ENCODE data around the gene CREB5.

Gene CREB5

GRCh38 chr7:28641752-28642545 lies 229.6 kb downstream of the CREB5 start:
- no peak for DNase-seq (ENCODE audit: low read depth, low spot score)

DNA sequence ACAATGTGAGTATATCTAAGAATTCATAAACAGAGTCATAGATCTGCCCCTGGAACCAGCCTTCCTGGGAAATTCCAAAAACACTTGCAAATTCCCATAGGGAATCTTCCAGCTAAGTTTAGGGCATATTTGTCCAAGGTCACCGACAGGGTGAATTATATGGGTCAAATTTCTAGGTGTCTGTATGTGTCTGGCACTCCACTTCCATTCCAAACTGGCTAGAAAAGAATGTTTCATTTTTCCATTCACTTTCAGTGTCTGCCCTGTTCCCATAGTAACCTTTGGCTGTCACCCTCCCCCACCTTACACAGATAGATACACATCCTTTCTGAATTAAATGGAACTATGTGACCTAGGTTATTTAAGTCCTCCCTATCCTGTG lies 230.9 kb downstream of the CREB5 start:
- no peak for DNase-seq (ENCODE audit: low read depth, low spot score)

- no peak for DNase-seq (ENCODE audit: low read depth, low spot score)
Observed at GRCh38 chr7:28643584-28644340, 231.4 kb downstream of the CREB5 start.

DNA sequence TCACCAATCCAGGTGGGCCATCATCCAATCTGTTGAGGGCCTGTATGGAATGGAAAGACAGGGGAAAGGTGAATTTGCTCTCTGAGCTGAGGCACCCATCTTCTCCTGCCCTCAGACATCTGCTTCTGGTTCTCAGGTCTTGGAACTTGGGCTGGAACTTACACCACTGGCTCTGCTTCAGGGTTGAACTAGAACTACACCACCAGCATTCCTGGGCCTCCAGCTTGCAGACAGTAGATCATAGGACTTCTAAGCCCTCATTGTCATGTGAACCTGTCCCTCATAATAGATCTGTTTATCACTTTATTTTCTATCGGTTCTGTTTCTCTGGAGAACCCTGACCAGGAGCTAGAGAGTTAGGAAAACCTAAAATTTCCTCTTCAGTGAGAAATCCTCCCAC lies 233.5 kb downstream of the CREB5 start:
- no peak for DNase-seq (ENCODE audit: low read depth, low spot score)

- DNase-seq (ENCODE audit: low read depth, low spot score): no peak
Observed at GRCh38 chr7:28646376-28647075, 234.2 kb downstream of the CREB5 start.

DNA sequence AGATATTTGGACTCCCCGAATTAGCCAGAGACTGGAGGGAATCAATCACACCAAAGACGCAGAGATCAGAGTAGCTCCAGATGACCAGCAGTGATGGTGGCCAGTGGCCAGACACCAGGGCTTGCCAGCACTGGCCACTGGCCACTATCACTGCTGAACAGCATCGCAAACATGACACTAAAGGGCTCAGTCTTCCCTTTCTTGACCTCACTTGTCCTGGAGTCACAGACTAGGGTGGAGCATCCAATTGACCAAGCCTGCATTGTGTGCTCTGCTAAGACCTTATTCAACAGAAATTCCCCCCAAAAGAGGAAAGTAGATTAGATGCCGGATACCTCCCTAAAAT lies 234.7 kb downstream of the CREB5 start:
- DNase-seq (ENCODE audit: low read depth, low spot score): no peak

DNA sequence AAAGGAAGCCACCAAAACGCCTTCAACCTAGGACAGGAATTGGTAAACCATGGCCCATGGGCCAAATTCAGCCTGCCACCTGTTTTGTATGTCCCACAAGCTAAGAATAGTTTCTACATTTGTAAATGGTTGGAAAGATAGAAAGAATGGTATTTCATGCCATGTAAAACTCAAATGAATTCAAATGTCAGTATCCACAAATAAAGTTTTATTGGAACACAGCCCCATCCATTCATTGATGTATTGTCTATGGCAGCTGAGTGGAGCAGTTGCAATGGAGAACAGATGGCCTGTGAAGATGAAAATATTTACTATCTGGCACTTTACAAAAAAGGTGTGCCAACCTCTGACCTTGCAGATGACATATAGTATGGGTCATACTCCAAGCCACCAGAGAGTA lies 236.9 kb downstream of the CREB5 start:
- no peak for DNase-seq (ENCODE audit: low read depth, low spot score)

GRCh38 chr7:28649811-28650210 lies 237.5 kb downstream of the CREB5 start:
- no peak for DNase-seq (ENCODE audit: low read depth, low spot score)

DNA sequence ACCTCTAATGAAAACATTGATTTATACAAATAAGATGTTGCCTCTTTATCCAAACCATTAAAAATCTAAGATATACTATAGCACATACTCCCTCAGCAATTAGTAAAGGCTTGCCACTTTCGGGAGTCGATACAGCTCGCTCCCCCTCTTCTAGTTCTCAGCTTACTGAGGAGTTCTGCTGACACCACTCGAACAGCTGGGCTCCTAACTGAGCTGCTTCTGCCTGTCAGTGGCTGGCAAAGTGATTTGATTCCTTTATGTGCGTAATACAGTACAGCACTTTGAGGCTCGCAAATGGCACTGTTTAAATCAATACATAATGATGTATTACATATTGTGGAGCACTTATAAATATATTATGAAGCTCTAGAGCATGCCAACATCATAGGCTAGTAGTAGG lies 241.8 kb downstream of the CREB5 start:
- DNase-seq (ENCODE audit: low read depth, low spot score): no peak

DNA sequence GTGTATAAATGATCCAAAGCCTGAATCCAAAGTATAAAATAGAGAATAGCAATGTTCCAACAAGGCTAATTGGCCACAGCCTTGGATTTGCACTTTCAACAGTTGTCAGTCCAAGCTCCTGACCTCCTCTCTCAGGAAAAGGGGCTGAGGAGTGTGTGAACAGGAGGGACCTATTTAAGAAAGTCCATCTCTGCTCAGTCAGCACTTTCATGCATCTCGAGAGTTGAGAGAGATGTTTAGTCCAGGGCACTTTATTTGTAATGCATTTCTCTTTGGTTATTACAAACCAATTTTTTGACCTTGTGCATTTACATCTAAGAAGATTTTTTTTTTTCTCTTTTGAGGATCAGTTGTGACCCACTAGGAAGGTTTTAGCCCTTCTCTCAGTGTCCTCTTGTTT lies 244.2 kb downstream of the CREB5 start:
- DNase-seq (ENCODE audit: low read depth, low spot score): no peak

DNA sequence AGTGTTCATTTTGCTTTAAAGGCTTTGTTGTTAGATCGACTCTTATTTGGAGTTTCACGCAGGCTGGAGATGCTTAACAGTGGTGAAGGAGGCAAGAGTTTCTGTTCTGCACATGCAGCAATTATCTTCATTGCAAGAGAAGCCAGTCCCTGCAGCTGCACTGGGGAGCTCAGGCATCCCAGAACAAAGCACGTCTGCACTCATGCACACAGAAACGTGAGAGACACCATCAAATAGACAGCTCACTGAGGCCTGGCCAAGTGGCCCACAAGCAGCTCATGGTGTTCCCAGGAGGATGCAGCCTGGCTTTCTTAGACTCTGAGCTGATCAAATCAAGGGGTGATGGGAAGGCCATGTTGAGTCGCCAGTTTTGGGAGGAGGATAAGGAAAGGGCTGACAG lies 246.1 kb downstream of the CREB5 start:
- DNase-seq (ENCODE audit: low read depth, low spot score): no peak

DNA sequence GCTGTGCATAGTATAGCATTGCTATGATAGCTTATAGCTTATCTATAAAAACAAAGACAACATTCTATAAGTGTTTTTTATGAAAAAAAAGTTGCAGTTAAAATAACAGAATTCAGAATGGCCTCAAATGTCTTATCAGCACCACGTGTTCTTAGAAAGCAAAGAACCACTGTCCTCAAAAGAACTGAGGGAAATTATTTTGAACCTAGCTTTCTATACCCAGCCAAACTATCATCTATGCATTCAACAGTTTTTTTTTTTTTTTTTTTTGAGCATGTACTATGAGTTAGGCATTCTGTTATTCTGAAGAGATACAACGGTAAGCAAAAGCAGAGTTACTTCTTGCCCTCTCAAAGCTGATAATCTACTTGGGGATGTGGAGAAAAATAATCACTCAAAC lies 247.8 kb downstream of the CREB5 start:
- DNase-seq (ENCODE audit: low read depth, low spot score): no peak

GRCh38 chr7:28661826-28662595 lies 249.7 kb downstream of the CREB5 start:
- DNase-seq (ENCODE audit: low read depth, low spot score): no peak

- DNase-seq (ENCODE audit: low read depth, low spot score): no peak
Observed at GRCh38 chr7:28666154-28666553, 253.8 kb downstream of the CREB5 start.

DNA sequence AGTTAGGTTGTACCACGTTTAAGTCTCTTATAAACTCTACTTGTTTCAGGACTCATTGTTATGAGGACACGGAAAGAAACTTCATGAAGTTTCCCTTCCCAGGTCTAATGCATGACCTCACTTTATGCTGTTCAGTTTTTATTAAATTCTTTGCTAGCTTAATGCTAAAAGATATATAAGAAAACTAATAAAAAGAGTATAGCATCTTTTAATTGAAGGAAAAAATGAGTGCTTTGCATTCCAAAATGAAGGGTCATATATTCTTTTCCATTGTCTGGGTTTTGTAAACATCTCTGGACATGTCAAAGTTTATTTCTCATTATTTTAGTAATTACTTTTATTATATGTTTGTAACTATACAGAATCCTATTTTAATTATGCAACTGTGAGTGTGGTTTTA lies 255.8 kb downstream of the CREB5 start:
- DNase-seq (ENCODE audit: low read depth, low spot score): no peak

DNA sequence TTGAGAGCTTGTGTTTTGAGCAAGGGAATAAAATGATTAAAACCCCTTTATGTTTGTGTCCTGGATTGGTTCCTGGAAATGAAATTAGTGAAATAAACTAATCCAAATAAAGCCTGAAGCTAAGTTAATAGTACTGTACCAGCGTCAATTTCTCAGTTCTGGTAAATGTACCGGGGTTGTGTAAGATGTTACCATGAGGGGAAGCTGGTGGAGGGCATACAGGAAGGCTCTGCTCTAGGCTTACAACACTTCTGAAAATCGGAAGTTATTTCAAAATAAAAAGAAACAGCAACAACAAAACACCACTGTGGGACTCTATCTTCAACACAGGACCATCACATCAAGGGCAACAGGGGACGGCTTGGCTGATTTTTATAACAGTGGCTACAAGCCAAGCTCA lies 257.0 kb downstream of the CREB5 start:
- DNase-seq (ENCODE audit: low read depth, low spot score): no peak

DNA sequence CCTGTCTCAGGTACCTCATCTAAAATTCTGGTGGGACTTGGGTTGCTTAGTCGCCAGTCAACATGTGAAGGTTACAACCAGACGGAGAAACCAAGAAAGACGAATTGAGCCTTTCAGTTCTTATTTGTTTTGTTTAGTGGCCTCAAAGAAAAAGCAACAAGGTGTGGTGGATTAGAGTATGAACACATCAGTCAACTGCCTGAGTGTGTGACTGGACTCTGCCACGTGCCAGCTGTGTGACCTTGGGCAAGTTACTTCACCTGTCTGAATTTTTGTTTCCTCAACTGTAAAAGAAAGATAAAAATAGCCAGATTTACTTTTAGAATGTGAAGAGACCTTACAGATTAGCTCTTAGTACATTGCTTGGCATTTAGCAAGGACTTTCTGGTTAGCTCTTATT lies 259.2 kb downstream of the CREB5 start:
- no peak for DNase-seq (ENCODE audit: low read depth, low spot score)

GRCh38 chr7:28672397-28672797 lies 260.1 kb downstream of the CREB5 start:
- no peak for DNase-seq (ENCODE audit: low read depth, low spot score)

DNA sequence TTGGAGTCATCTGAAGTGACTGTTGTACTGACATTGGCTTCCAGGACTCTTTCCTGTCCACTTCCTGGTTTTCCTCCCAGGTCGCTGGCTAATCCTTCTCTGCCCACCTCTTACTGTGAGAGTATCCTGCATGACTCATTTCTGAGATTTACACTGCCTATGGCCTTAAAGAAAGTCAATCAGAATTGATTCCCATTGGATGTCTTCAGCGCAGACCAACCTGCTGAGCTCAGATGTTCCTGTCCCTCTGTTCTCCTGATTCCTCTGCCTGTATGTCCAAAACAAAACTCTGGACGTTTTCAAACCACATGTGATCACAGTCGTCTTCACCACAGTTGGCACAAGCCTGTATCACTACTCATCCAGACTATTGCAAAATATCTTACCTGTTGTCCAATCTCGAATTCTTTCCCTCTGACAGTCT lies 262.1 kb downstream of the CREB5 start:
- DNase-seq (ENCODE audit: low read depth, low spot score): no peak

DNA sequence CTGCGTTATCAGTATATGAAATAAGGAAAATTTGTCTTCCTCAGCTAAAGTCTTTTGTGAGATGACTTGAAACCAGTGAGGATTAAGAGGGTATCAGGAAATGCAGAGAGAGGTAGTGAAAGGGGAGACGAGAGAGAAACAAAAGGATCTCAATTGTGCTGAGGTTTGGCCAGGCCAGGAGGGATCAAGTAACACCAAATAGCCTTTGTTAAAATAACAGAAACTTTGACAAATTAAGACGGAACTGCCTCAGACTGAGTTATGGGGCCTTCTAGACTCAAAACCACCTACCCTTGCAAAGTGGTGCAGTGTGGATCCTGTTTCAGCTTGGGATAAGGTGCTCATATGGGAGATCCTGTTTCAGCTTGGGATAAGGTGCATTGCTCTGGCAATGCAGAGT lies 263.1 kb downstream of the CREB5 start:
- no peak for DNase-seq (ENCODE audit: low read depth, low spot score)

GRCh38 chr7:28677668-28678067 lies 265.4 kb downstream of the CREB5 start:
- DNase-seq (ENCODE audit: low read depth, low spot score): no peak

- DNase-seq (ENCODE audit: low read depth, low spot score): no peak
Observed at GRCh38 chr7:28678431-28678965, 266.2 kb downstream of the CREB5 start.
